Activated naive CD4-positive, alpha-beta T cell (primary cell): ENCODE results near the gene RHEX.
A peak's percentile ranks its signal among the peaks of the same experiment; 100 is the strongest.
"Not testable (repeated sequence)": the region's sequence is repeated elsewhere in the genome, so short reads cannot be mapped to it uniquely, and the experiment has no call there.

Experiments
- DNase-seq, 4 experiments: peaks; one replicate each; lab custom pipeline; 2025; lab: John Stamatoyannopoulos, UW

The RHEX gene, protein sequence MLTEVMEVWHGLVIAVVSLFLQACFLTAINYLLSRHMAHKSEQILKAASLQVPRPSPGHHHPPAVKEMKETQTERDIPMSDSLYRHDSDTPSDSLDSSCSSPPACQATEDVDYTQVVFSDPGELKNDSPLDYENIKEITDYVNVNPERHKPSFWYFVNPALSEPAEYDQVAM

DNA sequence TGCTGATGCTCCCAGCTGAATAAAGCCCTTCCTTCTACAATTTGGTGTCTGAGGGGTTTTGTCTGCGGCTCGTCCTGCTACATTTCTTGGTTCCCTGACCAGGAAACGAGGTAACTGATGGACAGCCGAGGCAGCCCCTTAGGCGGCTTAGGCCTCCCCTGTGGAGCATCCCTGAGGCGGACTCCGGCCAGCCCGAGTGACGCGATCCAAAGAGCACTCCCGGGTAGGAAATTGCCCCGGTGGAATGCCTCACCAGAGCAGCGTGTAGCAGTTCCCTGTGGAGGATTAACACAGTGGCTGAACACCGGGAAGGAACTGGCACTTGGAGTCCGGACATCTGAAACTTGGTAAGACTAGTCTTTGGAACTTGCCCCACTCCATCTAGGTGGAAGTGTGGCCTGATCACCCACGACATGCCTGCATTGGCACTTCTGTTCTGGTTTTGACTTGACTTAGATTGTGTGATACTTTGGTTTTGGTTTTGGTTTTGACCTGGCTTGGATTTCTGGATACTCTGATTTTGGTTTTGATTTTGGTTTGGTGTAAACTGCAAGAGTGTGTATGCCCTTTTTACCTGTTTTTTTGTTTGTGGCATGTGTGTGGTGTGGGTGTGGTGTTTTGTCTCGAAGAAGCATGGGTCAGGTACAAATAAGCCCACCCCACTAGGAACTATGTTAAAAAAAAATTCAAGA is at the start of gene RHEX:
RHEX (plus strand) TSS at position 255 of the 692 bp plus-strand sequence. CDS start 44,656 bp downstream, outside the sequence.
- not testable (repeated sequence) for DNase-seq

DNA sequence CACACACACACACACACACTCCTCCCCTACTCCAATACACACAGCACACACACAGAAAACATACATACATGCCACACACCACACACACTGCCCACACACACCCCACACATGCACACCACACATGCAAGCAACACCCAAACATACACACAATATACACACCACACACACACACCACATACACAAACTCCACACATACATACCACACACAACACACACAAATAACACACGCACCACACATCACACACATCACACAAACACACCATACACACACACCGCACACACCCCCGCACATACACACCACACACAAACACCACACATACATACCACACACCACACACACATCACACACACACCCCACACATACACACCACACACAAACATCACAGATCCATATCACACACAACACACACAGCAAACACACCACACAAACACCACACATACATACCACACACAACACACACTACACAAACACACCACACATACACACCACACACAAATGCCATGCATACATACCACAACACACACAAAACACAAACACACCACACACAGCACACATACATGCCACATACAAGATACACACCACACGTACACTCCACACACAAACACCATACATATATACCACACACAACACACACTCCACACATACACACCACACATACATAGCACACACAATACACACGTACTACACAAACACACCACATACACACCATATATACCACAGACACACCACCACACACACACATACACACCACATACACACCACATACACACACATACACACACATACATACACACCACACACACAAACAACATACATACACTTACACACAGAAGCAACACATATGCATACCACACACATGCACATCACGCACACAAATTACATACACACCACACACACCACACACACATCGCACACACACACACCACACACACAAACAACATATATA is 48.8 kb upstream of the RHEX start:
- no peak for DNase-seq

DNA sequence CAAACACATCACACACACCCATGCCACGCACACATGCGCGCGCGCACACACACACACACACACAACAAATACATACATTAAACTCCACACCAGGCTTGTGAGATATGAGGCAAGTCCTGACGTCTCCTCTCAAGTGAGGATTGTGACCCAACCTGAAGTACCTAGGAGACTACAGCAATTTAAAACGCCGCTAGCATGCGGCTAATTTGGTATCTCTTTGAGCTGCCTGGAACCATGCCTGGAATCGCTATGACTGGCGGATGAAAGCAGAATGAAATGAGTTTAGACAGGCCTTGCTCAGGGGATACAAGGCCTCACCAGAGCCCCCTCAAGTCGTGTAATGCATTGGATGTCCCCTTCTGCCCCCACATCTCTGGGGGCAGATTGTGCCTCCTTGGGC is 48.1 kb upstream of the RHEX start:
- DNase-seq: no peak

DNA sequence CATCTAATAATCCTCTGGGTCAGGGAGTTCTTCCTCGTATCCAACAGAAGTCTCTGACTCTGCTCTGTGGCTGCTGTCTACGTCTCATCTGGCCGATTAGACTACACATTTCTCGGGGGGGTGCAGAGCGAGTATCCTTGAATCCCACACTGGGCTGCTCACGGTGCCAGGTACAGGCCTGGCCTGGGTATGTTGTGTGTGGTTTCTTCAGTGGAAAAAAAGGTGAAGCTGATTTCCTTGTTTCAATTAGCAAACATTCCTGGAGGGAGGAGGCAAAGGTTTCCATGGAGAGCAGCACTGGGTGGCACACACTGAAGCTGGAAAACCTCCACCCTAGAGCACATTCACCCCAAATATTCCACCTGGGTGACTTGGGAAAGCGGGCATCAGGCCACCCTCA is 47.7 kb upstream of the RHEX start:
- DNase-seq: no peak

DNA sequence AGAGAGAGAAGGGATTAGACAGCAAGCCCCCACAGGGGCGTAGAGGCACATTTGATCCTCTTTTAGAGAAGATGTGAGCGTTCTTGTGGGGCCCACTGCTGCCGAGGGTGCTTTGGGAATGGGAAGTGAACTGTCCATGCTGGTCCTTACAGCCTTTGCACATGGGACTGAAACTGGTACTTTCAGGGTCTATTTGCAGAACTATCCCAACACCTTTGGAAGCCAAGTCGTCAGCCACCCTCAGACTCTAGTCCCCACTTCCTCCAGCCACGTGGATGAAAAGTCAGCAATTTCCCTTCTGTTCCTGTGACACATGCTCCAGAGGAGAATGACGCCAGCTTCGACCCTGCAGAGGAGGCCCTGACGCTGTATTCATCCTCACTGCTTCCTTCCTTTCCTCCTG is 47.2 kb upstream of the RHEX start:
- no peak for DNase-seq

DNA sequence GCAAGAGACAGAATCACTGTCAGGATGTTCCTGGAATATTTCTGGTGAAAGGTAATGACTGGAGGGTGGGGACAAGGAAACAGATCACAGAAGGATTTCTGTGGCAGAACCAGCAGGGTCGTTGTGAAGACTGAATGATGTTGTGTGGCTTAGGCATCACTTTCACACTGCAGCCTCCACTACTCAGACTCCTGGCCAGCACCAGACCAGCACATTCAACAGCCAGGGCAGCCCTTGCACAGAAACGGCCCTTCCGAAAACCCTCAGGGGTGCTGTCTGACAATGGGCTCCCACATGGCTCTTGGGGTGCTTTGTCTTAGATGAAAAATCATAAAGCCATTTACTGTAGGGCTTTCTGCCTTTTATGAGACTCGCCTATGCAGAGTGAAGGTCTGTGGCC is 46.0 kb upstream of the RHEX start:
- DNase-seq: no peak

DNA sequence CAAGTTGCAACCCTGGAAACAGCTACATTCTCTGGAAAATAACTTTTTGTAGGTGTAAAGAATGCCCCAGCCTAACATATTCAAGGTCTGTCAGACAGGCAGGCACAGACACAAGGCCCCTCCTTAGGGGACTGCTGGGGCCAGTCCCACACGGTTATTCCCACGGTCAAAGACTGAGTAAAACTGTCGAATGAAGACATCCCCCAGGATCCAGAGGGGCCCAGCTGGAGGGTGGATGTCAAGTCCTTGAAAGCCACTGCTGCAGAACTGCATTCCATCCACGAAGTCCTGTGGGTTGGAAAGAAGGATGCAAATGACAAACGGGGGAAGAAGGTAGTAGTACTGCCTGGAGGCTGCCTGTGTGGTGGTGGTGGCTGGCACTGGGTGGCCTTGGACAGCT is 42.9 kb upstream of the RHEX start:
- no peak for DNase-seq

DNA sequence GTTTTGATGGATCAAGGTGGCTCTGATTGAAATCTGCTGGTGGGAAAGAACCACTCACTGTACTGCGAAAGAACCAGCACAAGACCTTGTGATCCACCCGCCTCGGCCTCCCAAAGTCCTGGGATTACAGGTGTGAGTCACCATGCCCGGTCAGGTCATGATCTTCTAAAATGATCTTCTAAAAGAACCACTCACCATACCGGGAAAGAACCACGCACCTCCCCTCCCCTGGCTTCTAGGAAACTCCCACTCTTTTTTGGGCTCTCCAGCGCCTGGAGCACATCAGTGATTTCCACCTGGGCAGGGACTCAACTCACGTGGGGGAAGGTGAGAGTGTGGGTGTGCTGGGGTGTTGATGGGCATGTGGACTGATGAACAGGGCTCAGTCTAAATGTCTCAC is 41.9 kb upstream of the RHEX start:
- DNase-seq: no peak

DNA sequence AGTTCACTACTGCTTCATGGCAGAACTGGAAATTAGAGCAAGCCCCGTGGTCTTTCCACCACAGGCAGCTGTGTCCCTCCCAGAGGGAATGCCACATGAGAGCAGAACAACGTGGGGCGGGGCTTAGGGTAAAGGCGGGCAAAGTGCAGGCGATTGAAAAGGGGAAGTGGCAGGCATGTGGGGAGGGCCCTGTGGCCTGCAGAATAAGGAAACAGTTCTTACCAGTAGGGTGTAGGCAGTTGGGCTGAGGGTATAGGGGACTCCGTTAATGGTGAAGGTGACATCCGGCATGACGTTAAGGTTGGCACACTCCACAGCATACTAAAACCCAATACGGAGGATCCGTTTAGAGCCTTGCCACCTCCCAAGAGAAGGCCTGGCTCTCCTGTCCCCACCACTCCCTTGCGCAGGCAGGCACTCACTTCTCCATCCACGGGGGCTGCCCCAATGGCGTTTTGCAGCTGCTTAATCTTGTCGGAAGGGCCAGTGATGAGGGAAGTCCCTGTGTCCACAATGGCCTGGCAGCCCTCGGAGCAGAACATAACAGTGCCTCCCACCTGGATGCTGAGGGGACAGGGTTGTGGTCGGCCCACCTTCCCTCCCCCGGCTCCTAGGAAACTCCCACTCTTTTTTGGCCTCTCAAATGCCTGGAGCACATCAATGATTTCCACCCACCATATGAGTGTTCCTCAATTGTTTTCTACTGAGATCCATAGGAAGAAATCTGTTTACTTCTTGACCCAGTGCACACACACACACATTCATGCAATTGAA is 40.7 kb upstream of the RHEX start:
- DNase-seq: peak in 1 of 4 experiments; percentile 6

DNA sequence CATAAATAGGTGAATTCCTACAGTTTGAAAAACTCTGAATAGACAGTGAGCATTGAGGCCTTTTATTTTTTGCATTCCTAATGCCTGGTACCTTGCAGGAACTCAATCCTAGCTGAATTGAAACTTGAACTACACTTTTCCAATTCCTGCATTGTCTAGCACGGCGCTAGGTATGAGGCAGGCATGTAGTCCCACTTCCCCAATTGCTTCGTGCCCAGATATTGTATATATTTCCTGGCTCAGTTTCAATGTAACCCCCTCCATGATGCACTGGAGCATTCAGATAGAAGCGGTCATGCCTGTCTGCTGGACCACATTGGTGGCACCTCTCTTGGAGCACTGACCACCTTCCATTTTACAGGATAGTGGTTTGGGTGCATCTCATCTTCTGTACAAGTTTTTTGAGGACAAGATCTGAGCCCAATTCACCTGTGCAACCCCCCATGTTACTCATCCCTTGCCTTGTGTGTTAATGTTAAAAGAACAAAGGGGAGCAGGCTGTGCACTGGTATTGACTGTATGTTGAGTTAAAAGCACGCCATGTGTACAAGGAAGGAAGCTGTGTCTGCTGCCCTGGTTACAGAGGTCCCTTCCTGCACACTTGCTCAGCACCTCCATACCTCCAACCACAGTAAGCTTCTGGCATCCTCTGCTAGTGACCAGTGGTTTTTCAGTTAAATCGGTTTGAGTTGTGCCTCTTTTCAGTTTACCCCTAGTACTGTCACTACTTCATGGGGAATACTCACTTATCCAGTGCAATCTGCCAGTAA is 39.8 kb upstream of the RHEX start:
- no peak for DNase-seq

DNA sequence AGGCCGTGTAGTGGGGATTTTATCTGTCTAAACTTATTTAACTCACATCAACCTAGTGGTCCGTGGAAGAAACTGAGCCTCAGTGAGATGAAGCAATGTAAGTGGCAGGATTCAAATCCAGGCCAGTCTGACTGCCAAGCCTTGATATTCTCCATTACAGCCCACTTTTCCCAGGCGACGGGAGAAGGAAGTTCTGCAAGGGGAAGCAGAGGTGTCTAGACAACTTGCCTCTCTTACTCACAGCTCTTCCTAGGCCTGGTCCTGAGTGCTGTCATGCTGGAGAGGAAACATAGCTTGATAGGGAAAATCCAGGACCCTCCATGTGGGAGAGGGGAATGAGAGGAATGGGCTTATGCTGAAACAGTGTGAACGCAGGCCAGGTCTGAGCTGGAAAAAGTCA is 38.4 kb upstream of the RHEX start:
- DNase-seq: no peak

DNA sequence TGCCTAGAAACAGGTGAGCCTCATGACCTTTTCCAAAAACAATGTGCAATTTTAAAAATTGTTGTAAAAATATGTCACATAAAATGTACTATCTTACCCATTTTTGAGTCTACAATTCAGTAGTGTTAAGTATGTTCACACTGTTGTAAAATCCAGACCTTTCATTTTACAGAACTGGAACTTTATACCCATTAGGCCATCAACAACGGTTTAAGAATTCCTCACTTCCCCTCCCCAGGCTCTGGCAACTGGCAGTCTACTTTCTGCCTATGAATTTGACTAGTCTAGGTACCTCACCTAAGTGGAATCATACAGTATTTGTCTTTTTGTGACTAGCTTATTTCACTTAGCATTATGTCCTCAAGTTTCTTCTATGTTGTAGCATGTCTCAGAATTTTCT is 37.9 kb upstream of the RHEX start:
- DNase-seq: no peak

DNA sequence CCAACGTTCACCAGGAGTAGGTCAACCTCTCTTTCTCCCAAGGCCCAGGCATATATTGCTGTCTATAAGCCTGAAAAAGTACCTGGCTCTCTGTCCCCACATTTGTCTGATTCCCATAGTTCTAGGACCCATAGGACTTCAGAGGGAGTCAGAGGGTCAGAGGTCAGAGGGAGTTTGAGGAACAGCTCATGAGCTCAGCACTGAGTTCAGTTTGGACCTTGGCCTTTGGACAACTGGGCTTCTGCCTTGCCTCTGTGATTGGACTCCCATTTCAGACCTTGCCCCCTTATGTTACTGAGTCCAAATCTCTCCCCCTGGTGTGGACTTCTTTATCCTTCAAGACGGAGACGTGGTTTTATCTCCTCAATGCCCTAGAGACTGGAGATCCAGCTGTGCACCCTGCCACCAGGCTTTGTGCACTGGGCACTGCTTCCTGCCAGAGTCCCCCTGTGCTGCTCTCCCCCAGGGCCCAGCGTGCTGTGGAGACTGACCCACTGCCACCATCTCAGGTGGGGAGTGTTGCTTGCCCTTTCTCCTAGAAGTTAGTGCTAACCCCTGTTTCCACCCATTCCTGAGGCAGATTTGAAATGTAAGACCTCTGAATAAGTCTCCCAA is 32.5 kb upstream of the RHEX start:
- DNase-seq: no peak

DNA sequence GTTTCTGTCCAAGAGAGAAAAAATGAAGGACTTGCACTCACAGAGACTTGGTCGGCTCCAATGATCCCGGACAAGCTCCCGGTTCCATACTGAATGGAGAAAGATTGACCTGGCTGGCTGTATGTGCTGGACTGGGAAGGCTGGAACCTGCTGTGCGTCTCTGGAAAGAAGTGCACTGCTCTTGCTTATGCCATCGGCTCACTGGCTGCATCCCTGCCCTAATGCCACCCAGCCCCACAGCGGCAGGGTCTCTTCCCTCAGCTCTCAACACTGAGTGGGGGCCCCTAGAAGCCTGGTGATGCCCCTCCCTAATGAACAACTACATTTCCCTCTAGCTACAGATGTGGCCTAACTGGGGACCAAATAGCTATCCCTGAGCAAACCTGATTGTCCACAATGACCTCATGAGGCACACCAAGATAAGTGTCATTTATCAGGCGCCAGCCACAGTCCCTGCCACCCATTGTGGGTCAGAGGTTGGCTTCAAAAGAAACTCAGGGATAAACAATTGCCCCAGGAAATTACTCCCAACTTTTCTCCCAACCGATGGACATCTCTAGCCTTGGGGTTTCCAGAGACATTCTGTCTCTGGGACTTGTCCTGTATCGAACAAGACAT is 31.9 kb upstream of the RHEX start:
- no peak for DNase-seq

DNA sequence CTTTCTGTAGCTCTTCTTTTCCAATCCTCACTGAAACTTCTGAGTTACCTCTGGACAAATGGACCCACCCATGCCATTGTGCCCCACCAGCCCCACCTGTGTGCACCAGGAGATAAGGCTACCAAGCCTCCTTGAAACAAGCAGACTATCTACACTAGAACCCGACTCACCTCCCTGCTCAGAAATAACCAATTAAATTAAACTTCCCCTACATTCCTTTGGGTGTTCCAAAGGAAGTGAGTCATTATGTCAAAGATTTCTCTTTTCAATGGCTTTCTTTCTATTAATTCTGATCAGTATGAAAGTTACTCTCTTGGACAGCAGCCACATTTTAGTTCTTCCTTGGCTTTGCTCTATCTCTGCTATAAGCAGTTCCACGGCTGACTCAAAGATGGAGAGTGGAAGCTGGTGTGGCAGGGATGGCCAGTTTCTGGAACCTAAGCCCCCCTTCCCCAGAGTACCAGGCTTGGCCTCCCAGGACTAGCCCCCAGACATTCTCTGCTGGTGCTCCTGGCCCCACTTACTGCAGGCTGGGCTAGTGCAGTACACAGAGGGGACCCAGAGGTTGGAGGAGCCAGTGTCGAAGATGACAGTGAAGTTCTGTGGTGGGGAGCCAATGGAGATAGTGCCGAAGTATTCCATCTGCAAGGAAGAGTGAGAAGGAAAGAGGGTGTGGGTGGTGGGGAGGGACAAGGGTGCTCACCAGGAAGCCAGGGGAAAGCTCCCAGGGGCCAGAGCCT is 31.2 kb upstream of the RHEX start:
- no peak for DNase-seq

DNA sequence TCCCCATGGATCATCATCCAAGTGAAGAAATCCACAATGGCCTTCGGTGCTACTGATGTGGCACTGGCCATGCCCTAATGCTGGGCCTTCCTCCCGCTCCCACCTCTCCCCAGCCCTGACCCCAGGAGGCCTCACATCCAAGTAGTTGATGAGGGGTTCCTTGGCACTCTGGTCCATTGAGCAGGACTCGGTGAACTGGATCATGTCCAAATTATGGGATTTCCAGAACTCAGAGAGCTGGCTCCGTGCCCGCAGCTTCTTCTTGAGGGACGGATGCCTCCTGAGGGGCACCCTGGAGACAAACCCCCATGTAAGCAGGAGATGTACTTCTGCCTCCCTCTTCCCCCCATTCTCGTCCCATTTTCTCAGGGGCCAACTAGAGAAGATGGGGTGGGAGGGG is 30.2 kb upstream of the RHEX start:
- DNase-seq: no peak

DNA sequence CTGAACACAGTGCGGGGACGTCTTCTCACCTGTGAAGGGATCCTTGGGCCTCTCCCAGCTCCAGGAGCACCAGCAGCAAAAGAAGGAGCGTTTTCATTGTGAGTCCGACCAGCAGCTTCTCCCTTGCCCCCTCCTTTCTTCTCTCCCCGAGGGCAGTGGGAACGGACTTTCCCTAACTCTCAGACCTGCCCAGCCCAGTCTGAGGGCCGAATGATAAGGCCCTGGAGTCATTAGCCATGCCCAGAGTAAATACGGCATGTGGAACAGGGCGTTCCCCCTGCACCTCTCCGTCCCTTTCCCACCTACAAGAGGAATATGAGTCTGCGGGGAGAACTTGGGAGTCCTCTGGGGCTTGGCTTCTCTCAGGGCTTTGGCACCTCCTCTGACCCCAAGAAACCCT is 29.3 kb upstream of the RHEX start, which contains the start of gene CTSE:
CTSE (minus strand) TSS at position 201 of the 400 bp plus-strand sequence; CDS start at position 97, 104 bp downstream.
- no peak for DNase-seq

DNA sequence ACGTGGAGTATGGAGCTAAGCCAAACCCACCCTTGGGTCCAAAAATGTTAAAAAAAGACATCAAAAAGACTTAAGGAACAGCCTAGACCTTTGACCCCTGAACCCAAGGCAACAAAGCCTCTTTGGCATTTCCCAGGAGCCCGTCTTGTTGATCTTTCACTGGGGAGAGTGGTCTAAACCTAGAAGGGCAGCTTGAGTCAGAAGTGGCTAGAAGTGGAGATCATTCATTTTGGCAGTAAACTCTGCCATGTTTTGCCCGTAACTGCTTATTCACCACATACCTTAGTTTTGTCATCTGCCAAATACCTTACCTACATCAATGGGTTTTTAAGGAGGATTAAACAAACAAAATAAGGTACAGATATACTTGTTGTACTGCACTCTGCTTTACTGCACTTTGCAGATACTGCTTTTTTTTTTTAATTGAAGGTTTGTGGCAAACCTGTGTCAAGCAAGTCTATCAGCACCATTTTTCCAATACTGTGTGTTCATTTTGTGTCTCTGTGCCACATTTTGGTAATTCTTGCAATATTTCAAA is 27.6 kb upstream of the RHEX start:
- no peak for DNase-seq

DNA sequence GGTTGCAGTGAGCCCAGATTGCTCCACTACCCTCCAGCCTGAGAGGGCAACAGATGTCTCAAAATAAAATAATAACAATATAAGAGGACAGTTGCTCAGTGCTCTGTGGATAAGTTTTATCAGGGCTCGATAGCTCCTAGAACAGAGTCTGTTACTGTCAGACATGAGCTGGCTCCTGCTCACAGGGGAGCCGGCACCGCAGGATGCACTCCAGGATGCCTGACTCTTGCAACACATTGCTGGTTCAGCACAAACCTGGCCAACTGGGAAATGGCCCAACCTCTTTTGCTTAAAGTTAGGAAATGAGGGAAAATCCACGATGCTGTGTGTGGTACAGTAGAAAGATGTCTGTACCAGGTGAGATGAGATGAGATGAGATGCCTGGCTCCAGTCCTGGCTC is 23.5 kb upstream of the RHEX start:
- DNase-seq: no peak
